ENCODE measurements around the gene QTRT2. TPM values are rescaled to one million over a fixed set of nuclear protein-coding genes. Genes with fewer than 3 reads are reported as not detected.

QTRT2 gene
- total RNA-seq, 6 donors from 2014 or later = 14.7 to 25.7 (median 22.8) TPM

DNA sequence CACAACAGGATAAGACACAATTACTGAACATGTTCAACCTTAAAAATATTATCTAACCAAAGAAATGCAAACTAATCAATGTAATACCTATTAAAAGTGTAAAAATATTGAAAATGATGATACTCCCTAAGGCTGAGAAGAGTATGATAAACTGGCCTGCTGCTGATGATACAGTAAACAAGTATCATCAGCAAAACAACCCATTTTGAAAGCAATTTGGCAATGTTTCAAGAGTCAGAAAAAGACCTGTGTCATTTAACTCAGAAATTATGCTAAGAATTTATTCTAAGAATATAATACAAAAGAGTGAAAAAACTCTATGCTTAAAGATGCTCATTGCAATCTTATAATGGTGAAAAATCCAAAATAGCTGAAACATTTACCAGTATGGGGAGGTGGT is 22.3 kb upstream of the QTRT2 start:
- TF ChIP-seq EP300 (IDR thresholded peaks at IDR 0.05) (no peak), POLR2AphosphoS5 (IDR thresholded peaks at IDR 0.05) (no peak)
- Histone ChIP-seq H3K4me3 (no peak overlapping the region), H3K4me1 (no peaks in the 10 kb centered on the region), H3K36me3 (peaks cover 0 to 23% (median 3%) of the 10 kb centered on the region in 4 donors), H3K9me3 (no peaks in the 10 kb centered on the region), H3K27me3 (no peaks in the 10 kb centered on the region), H3K27ac (no peak overlapping the region)
- DNase-seq (no peak), ATAC-seq (ENCODE audit: low FRiP score in 2 of 2) (no peak)

DNA sequence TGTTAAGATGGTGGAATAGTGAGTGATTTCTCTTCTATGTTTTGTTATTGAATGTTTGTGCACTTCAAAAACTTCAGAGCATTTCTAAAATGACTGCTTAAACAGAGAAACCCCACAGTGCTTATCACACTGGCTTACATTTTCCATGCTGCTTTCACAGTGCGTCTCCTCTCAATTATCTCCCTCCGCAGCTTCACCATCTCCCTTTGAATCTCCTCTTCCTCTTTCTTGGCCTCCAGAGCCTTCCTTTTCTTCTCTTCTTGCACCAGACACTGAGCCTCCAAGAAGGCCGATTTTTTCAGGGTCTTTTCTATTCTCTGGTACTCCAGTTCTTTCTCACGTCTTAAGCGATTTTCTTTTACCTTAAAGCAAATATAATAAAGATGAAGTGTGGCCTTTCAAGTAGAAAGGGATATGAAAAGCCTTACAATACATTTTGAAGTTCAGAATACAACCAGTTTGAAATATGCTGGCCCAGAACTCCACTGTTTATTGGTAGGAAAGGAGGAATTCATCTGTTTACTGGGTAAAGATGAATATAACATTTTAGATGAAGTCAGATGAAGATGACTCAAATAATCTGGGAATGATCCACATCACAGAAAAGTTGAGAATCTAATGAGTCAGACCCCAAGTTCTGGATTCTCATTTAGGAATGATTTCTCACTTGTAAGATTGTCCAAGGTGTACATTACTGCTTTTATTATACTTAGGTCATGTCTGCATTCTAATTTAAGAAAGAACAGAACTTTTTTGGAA is 21.6 kb upstream of the QTRT2 start:
- TF ChIP-seq EP300 (IDR thresholded peaks at IDR 0.05) (no peak), POLR2AphosphoS5 (IDR thresholded peaks at IDR 0.05) (no peak), POLR2A (IDR thresholded peaks at IDR 0.05) (no peak)
- TF ChIP-seq, protein P1, sequence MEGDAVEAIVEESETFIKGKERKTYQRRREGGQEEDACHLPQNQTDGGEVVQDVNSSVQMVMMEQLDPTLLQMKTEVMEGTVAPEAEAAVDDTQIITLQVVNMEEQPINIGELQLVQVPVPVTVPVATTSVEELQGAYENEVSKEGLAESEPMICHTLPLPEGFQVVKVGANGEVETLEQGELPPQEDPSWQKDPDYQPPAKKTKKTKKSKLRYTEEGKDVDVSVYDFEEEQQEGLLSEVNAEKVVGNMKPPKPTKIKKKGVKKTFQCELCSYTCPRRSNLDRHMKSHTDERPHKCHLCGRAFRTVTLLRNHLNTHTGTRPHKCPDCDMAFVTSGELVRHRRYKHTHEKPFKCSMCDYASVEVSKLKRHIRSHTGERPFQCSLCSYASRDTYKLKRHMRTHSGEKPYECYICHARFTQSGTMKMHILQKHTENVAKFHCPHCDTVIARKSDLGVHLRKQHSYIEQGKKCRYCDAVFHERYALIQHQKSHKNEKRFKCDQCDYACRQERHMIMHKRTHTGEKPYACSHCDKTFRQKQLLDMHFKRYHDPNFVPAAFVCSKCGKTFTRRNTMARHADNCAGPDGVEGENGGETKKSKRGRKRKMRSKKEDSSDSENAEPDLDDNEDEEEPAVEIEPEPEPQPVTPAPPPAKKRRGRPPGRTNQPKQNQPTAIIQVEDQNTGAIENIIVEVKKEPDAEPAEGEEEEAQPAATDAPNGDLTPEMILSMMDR (IDR thresholded peaks at IDR 0.05) = no peak
- Histone ChIP-seq H3K27ac (no peak overlapping the region), H3K36me3 (peaks cover 0 to 24% (median 3%) of the 10 kb centered on the region in 4 donors), H3K4me3 (no peak overlapping the region), H3K27me3 (no peaks in the 10 kb centered on the region), H3K4me1 (no peaks in the 10 kb centered on the region), H3K9me3 (no peaks in the 10 kb centered on the region)
- DNase-seq = no peak
- no peak for ATAC-seq (ENCODE audit: low FRiP score in 2 of 2)
- 88 to 89% methylated on average over 5 of the region's 5 CpGs for WGBS, 2 donors

DNA sequence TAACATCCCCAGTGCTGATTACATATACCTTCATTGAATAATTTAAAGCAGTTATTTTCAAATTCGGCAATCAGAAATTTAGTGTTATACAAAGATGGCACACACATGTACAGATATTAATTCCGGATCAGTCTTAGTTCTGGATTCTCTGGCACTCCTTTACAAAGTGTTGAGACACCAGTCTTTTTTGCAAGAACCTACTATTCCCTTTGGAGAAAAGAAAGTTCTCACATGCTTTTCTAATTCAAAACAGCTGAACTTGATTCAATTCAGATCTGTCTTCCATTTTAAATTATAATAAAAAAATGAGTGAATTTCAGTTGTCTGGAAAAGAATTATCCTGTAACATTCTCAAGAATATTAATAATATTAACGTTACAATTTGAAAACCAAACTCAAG is 20.6 kb upstream of the QTRT2 start:
- H3K27ac ChIP-seq = no peak overlapping the region
- H3K4me3 ChIP-seq = no peak overlapping the region
- H3K9me3 ChIP-seq = no peaks in the 10 kb centered on the region
- DNase-seq (no peak), ATAC-seq (ENCODE audit: low FRiP score in 2 of 2) (no peak)
- WGBS, 2 donors = 93 to 94% methylated on average over 3 of the region's 3 CpGs
- H3K27me3 ChIP-seq = no peaks in the 10 kb centered on the region
- H3K36me3 ChIP-seq = peaks cover 0 to 26% (median 3%) of the 10 kb centered on the region in 4 donors
- no peaks in the 10 kb centered on the region for H3K4me1 ChIP-seq
- TF ChIP-seq EP300 (IDR thresholded peaks at IDR 0.05) (no peak), POLR2A (IDR thresholded peaks at IDR 0.05) (no peak), POLR2AphosphoS5 (IDR thresholded peaks at IDR 0.05) (no peak)
- TF ChIP-seq, protein P1 (IDR thresholded peaks at IDR 0.05) = no peak

DNA sequence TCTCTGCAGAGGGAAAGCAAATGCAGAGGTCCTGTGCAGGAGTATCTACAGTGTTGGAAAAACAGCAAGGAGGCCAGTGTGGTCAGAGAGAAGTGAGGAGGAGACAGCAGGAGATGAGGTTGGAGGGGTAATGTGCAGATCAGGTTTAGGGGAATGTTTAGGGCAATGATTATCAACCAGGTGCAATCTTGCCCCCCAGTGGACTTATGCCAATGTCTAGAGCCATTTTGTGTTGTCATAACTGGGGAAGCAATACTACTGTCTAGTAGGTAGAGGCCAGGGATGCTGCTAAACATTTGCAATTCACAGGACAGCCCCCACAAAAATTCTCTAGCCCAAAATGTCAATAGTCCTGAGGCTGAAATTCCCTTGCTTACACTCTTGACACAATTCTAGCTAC is 13.3 kb upstream of the QTRT2 start:
- no peak for TF ChIP-seq POLR2A (IDR thresholded peaks at IDR 0.05)
- no peak for TF ChIP-seq EP300 (IDR thresholded peaks at IDR 0.05)
- TF ChIP-seq POLR2AphosphoS5 (IDR thresholded peaks at IDR 0.05) = no peak
- TF ChIP-seq, protein P1 (IDR thresholded peaks at IDR 0.05) = no peak
- H3K4me3 ChIP-seq = no peak overlapping the region
- H3K27ac ChIP-seq = no peak overlapping the region
- ATAC-seq (ENCODE audit: low FRiP score in 2 of 2) (no peak), DNase-seq (no peak)
- H3K27me3 ChIP-seq = no peaks in the 10 kb centered on the region
- no peaks in the 10 kb centered on the region for H3K4me1 ChIP-seq
- no peaks in the 10 kb centered on the region for H3K9me3 ChIP-seq
- peaks cover 0 to 4% (median 0%) of the 10 kb centered on the region in 4 donors for H3K36me3 ChIP-seq

DNA sequence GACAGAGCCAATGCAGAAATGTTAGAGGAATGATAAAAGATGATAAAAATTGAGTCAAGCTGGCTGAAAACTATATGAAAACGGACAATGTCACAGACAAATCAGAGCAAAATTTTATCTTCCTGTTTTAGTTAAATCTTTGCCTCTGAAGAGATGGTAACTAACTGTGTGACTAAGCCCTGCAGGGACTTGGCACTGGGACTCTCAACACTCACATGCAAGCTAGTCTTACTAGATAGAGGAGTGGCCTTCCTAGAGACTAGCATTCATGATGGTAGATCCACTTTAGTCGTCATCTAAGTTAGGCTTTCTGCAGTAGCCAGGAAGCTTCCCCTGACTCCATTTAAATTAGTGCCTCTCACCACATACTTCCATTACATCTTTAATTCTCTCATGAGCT is 4.3 kb upstream of the QTRT2 start:
- DNase-seq (no peak), ATAC-seq (ENCODE audit: low FRiP score in 2 of 2) (no peak)
- no peak overlapping the region for H3K4me3 ChIP-seq
- TF ChIP-seq EP300 (IDR thresholded peaks at IDR 0.05) = no peak
- TF ChIP-seq, protein P1 (IDR thresholded peaks at IDR 0.05) = no peak
- no peak for TF ChIP-seq POLR2AphosphoS5 (IDR thresholded peaks at IDR 0.05)
- no peak for TF ChIP-seq POLR2A (IDR thresholded peaks at IDR 0.05)
- H3K27ac ChIP-seq = no peak overlapping the region
- 86 to 94% methylated on average over 2 of the region's 2 CpGs for WGBS, 2 donors
- no peaks in the 10 kb centered on the region for H3K36me3 ChIP-seq
- H3K27me3 ChIP-seq = no peaks in the 10 kb centered on the region
- H3K9me3 ChIP-seq = no peaks in the 10 kb centered on the region
- peaks cover under 1 to 11% (median 7%) of the 10 kb centered on the region in 4 donors for H3K4me1 ChIP-seq

Measured in upper lobe of left lung (tissue), 6 donors.